HepG2 (cell line): ENCODE measurements around the gene TGFB2. TPM values are rescaled to one million over a fixed set of nuclear protein-coding genes. Genes with fewer than 3 reads are reported as not detected.
A peak's percentile ranks its signal among the peaks of the same experiment; 100 is the strongest.

Experiments used
- ATAC-seq: fragments of 200-7000 bp; cut with Tn5 transposase; 3 replicates; pipeline ENCODE4 v1.9.1; 2020; ENCODE audit warnings: mild to moderate bottlenecking, moderate library complexity
- BruUV-seq: library from RNA; stranded (reverse); fragments of 400-500 nt; replicated peaks from 2 replicates; lab custom pipeline; 2021; lab: Mats Ljungman, UMichigan
- CTCF ChIA-PET: fragments of 300-600 bp; formaldehyde crosslinking; extraction: SDS; loops from one replicate; lab custom pipeline; 2021; ENCODE audit warnings: low total read pairs, inconsistent platforms, low intra/inter-chr PET ratio; lab: Yijun Ruan, JAX
- POLR2A ChIA-PET: fragments of 350-600 bp; sonication (Branson Sonifier 250); formaldehyde crosslinking; loops from one replicate; lab custom pipeline; 2020; ENCODE audit warnings: antibody characterized with exemption, inconsistent platforms; lab: Yijun Ruan, JAX
- DNase-seq: peaks from one replicate; pipeline ENCODE4 v3.0.0-alpha.2; 2015; ENCODE audit warnings: low spot score
- FAIRE-seq: peaks from 3 replicates; lab custom pipeline; 2011; peaks lifted over from hg19 to GRCh38; lab: Jason Lieb, UNC
- H2AFZ ChIP-seq: one replicate; pipeline ENCODE4 v1.6.1; 2011; ENCODE audit warnings: low read length, inconsistent platforms
- H3K27ac ChIP-seq: fragments of 300-600 bp; 3 replicates; pipeline ENCODE4 v1.8.0; 2011; ENCODE audit warnings: mixed run types, mild to moderate bottlenecking, mixed read lengths, low read length, inconsistent platforms; ENCODE audit not compliant: insufficient read depth; ENCODE audit errors: extremely low read length
- H3K27me3 ChIP-seq, 2 experiments: fragments of 200-600 bp in 1 of 2; 2 replicates in 1 of 2; 3 replicates in 1 of 2; pipeline versions ENCODE4 v1.6.0 to v1.8.0; 2011; ENCODE audit warnings: low read length in 2 of 2, mild to moderate bottlenecking in 2 of 2, moderate library complexity in 2 of 2, inconsistent platforms in 1 of 2; ENCODE audit not compliant: insufficient read depth in 2 of 2, control insufficient read depth in 1 of 2
- H3K36me3 ChIP-seq, 2 experiments: fragments of 200-600 bp in 1 of 2; replicated peaks in 1 of 2; 2 replicates in 1 of 2; 3 replicates in 1 of 2; pipeline versions ENCODE4 v1.5.1 to v1.8.0; 2011; ENCODE audit warnings: low read length in 2 of 2, inconsistent platforms in 1 of 2; ENCODE audit not compliant: insufficient read depth in 2 of 2, control insufficient read depth in 1 of 2
- H3K4me1 ChIP-seq: 2 replicates; pipeline ENCODE4 v1.5.1; 2012; ENCODE audit warnings: low read length, inconsistent platforms; ENCODE audit not compliant: insufficient read depth
- H3K4me2 ChIP-seq: 2 replicates; pipeline ENCODE4 v1.6.0; 2011; ENCODE audit warnings: low read depth, low read length, inconsistent platforms
- H3K4me3 ChIP-seq, 3 experiments: fragments of 200-600 bp in 1 of 3; sonication (generic), shearing (Covaris generic) in 1 of 3; replicated peaks in 1 of 3; 2 replicates each; pipeline ENCODE4 v1.5.1; 2011 to 2016; ENCODE audit warnings: low read length in 3 of 3, inconsistent platforms in 2 of 3, low read depth in 2 of 3, mild to moderate bottlenecking in 2 of 3, control low read depth in 1 of 3, mixed read lengths in 1 of 3; ENCODE audit not compliant: insufficient read depth in 1 of 3
- H3K79me2 ChIP-seq: one replicate; pipeline ENCODE4 v1.6.1; 2011; ENCODE audit warnings: low read length, inconsistent platforms; ENCODE audit not compliant: insufficient read depth
- H3K9ac ChIP-seq: 2 replicates; pipeline ENCODE4 v1.6.0; 2011; ENCODE audit warnings: mild to moderate bottlenecking, low read depth, low read length, inconsistent platforms; ENCODE audit not compliant: insufficient read depth
- H3K9me3 ChIP-seq: 2 replicates; pipeline ENCODE4 v1.5.1; 2012; ENCODE audit warnings: mild to moderate bottlenecking, low read length
- H4K20me1 ChIP-seq: 2 replicates; pipeline ENCODE4 v1.6.0; 2011; ENCODE audit warnings: inconsistent platforms, mild to moderate bottlenecking, low read length, moderate library complexity; ENCODE audit not compliant: insufficient read depth
- ARNT2 ChIP-seq: sonication (generic); formaldehyde crosslinking; IDR thresholded peaks from 2 replicates; pipeline ENCODE4 v1.8.0; 2022; ENCODE audit warnings: mild to moderate bottlenecking, low read depth, missing genetic modification reagents, moderate library complexity
- CREB1 ChIP-seq, 2 experiments: fragments of 450-650 bp in 1 of 2; IDR thresholded peaks; 2 replicates each; pipeline ENCODE4 v1.6.1; 2016 to 2017; ENCODE audit warnings: control low read depth in 1 of 2, mild to moderate bottlenecking in 1 of 2, missing compliant biosample characterization in 1 of 2, missing genetic modification characterization in 1 of 2
- HDAC1 ChIP-seq: sonication (generic); formaldehyde crosslinking; IDR thresholded peaks from 2 replicates; pipeline ENCODE4 v1.5.1; 2020; ENCODE audit warnings: mild to moderate bottlenecking, missing genetic modification reagents
- IRF1 ChIP-seq: sonication (generic); formaldehyde crosslinking; IDR thresholded peaks from 2 replicates; pipeline ENCODE4 v1.4.0; 2020; ENCODE audit warnings: low read depth, mild to moderate bottlenecking, missing genetic modification reagents
- KLF11 ChIP-seq: IDR thresholded peaks from 2 replicates; pipeline ENCODE4 v1.6.1; 2016; ENCODE audit warnings: missing compliant biosample characterization
- MEF2D ChIP-seq: sonication (generic); formaldehyde crosslinking; IDR thresholded peaks from 2 replicates; pipeline ENCODE4 v1.5.1; 2020; ENCODE audit warnings: mild to moderate bottlenecking, missing genetic modification reagents
- MTA3 ChIP-seq: sonication (generic); formaldehyde crosslinking; IDR thresholded peaks from 2 replicates; pipeline ENCODE4 v1.4.0; 2020; ENCODE audit warnings: missing genetic modification reagents
- MXD4 ChIP-seq: IDR thresholded peaks from 2 replicates; pipeline ENCODE4 v1.6.1; 2016; ENCODE audit warnings: mild to moderate bottlenecking, missing biosample characterization, missing genetic modification reagents
- NCOA5 ChIP-seq: sonication (generic); formaldehyde crosslinking; IDR thresholded peaks from 2 replicates; pipeline ENCODE4 v1.4.0; 2020; ENCODE audit warnings: missing genetic modification reagents
- ONECUT2 ChIP-seq: sonication (generic); formaldehyde crosslinking; IDR thresholded peaks from 2 replicates; pipeline ENCODE4 v1.4.0; 2020; ENCODE audit warnings: missing genetic modification reagents
- SMAD9 ChIP-seq: sonication (generic); formaldehyde crosslinking; IDR thresholded peaks from 2 replicates; pipeline ENCODE4 v1.5.1; 2020; ENCODE audit warnings: mild to moderate bottlenecking, missing genetic modification reagents
- THAP11 ChIP-seq: IDR thresholded peaks from 2 replicates; pipeline ENCODE4 v1.6.1; 2016; ENCODE audit warnings: missing biosample characterization, missing genetic modification reagents
- XBP1 ChIP-seq: sonication (generic); formaldehyde crosslinking; IDR thresholded peaks from 2 replicates; pipeline ENCODE4 v1.5.0; 2020; ENCODE audit warnings: missing genetic modification reagents
- ZSCAN21 ChIP-seq: sonication (generic); formaldehyde crosslinking; IDR thresholded peaks from 2 replicates; pipeline ENCODE4 v1.8.0; 2022; ENCODE audit warnings: mild to moderate bottlenecking, missing genetic modification reagents, moderate library complexity, borderline replicate concordance
- WGBS: methylation state at CpG from one replicate; pipeline ENCODE4 v1.1.6; 2017; ENCODE audit warnings: low lambda C conversion rate; 5-methylcytosine and 5-hydroxymethylcytosine counted together
- in situ Hi-C: cut with HindIII; loops from 2 replicates; pipeline ENCODE4 v1.10.0; 2017; ENCODE audit warnings: low pct_unique_long_range_greater_than_20kb; ENCODE audit not compliant: extremely low pct_ligation_motif_present
- intact Hi-C: fragments of 100-400 bp; cut with micrococcal nuclease; formaldehyde crosslinking; loops from one replicate; pipeline ENCODE4 v1.10.0; 2022; ENCODE audit not compliant: unreplicated experiment
- polyA plus RNA-seq, 8 experiments: library from polyadenylated mRNA; depleted of rRNA in 3 of 8; stranded (reverse) in 7 of 8; unstranded in 1 of 8; fragments of >200 nt; fragmentation: Illumina TruSeq in 4 of 8; extraction: Trizol in 4 of 8; gene quantifications; 2 replicates each; pipeline versions ENCODE4 v1.2.1 to v1.2.3, GENCODE V29; 2011 to 2016; ENCODE audit warnings: low read depth in 4 of 8, missing spikeins in 1 of 8, mixed read lengths in 1 of 8; ENCODE audit not compliant: insufficient read depth in 1 of 8
- total RNA-seq, 5 experiments: library from RNA; depleted of rRNA; stranded (reverse); fragments of >200 nt; fragmentation: Illumina TruSeq; extraction: Trizol; gene quantifications; 2 replicates each; pipeline ENCODE4 v1.2.3, GENCODE V29; 2016; ENCODE audit warnings: low read depth in 1 of 5

Gene TGFB2
- total and polyA plus RNA-seq, 2 of the 13 experiments (the other 11 are each of a cell fraction or from before 2014, with no cell fraction given), result 0.07 TPM; not detected in 1

- TF ChIP-seq SMAD9 (no peak), ZSCAN21 (CRISPR knock-in tag) (no peak), ONECUT2 (CRISPR knock-in tag) (no peak), MEF2D (no peak), MTA3 (CRISPR knock-in tag) (no peak)
- TF ChIP-seq, all 625 proteins: peak for 0
Measured at GRCh38 chr1:218383051-218383450, 37.9 kb downstream of the TGFB2 start (continued).

- intact Hi-C loops (no loop called here), in situ Hi-C loops (no loop called here)
- TF ChIP-seq CREB1 (IDR thresholded peaks at IDR 0.05), result peak; percentile 51
- no peak for TF ChIP-seq CREB1 (CRISPR knock-in tag; IDR thresholded peaks at IDR 0.05)
- TF ChIP-seq ARNT2, result no peak
- Histone ChIP-seq H3K27me3 (no peaks in the 10 kb centered on the region), H3K4me2 (no peak overlapping the region), H3K4me1 (peaks cover 39% of the 10 kb centered on the region), H3K79me2 (no peaks in the 10 kb centered on the region), H3K4me3 (no peak overlapping the region), H3K9me3 (no peaks in the 10 kb centered on the region), H3K36me3 (no peaks in the 10 kb centered on the region), H3K9ac (no peak overlapping the region), H3K27ac (no peak overlapping the region), H2AFZ (no peak overlapping the region), H4K20me1 (no peaks in the 10 kb centered on the region)
- no peak for FAIRE-seq
- CTCF ChIA-PET, result no interaction called here
- no peak for ATAC-seq
- WGBS, result 77% methylated on average over 8 of the region's 8 CpGs
- BruUV-seq, result no TSS peak
- no peak for DNase-seq
- POLR2A ChIA-PET, result no interaction called here
Measured at GRCh38 chr1:218383681-218384080, 38.5 kb downstream of the TGFB2 start.

- Histone ChIP-seq H3K79me2 (no peaks in the 10 kb centered on the region), H3K27ac (no peak overlapping the region), H3K9me3 (no peaks in the 10 kb centered on the region), H4K20me1 (no peaks in the 10 kb centered on the region), H3K4me2 (no peak overlapping the region), H3K27me3 (no peaks in the 10 kb centered on the region), H3K9ac (no peak overlapping the region), H3K36me3 (no peaks in the 10 kb centered on the region), H3K4me3 (no peak overlapping the region), H3K4me1 (peaks cover 37% of the 10 kb centered on the region), H2AFZ (no peak overlapping the region)
- DNase-seq (no peak), ATAC-seq (no peak), FAIRE-seq (no peak)
- CTCF ChIA-PET, result no interaction called here
- TF ChIP-seq MXD4 (CRISPR knock-in tag), result no peak
- TF ChIP-seq XBP1, result no peak
- no peak for TF ChIP-seq IRF1
- TF ChIP-seq THAP11 (CRISPR knock-in tag), result no peak
- TF ChIP-seq KLF11 (CRISPR knock-in tag), result no peak
- TF ChIP-seq HDAC1, result no peak
- TF ChIP-seq NCOA5 (CRISPR knock-in tag), result no peak
- in situ Hi-C loops (no loop called here), intact Hi-C loops (no loop called here)
- WGBS, result 58% methylated on average over 4 of the region's 6 CpGs
- POLR2A ChIA-PET, result no interaction called here
- no TSS peak for BruUV-seq
Measured at GRCh38 chr1:218384581-218384993, 39.5 kb downstream of the TGFB2 start.
